Tibial nerve (tissue), 3 donors: ENCODE results near the gene SHISA2.

Experiments used
- CTCF ChIP-seq, 5 experiments: fragments of 200-600 bp in 3 of 5; fragments of 450-650 bp in 2 of 5; sonication (generic) in 3 of 5; IDR thresholded peaks; one replicate each; pipeline ENCODE4 v1.5.1; 2016 to 2019; ENCODE audit warnings: antibody characterized with exemption in 5 of 5, mild to moderate bottlenecking in 3 of 5, moderate library complexity in 2 of 5
- POLR2A ChIP-seq, 2 donors: fragments of 450-650 bp; IDR thresholded peaks; one replicate each; pipeline ENCODE4 v1.6.1; 2017; ENCODE audit warnings: antibody characterized with exemption in 2 of 2, mild to moderate bottlenecking in 2 of 2, moderate library complexity in 2 of 2

DNA sequence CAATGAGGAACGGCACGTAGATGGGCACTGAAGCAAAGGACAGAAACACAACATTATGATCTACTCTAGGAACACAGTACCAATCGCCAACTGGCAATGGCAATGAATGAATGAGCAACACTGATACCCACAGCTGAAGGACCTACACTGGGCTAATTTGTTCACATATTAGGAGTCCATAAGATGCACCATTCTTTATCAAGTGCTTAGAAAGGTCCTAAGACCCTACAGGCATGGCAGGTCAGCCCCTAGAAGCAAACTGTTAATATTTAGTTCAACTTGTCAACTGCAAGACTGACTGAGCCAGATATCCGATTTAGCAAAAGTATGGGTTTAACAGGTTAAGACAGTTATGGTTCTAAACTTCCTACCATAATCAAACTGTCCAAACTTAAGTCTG, 4.8 kb downstream of the SHISA2 start:
- TF ChIP-seq CTCF (IDR thresholded peaks at IDR 0.05), result no peak
- no peak for TF ChIP-seq POLR2A (IDR thresholded peaks at IDR 0.05)
